ENCODE results near the gene PTPRK.
A peak's percentile ranks its signal among the peaks of the same experiment; 100 is the strongest.

Gene PTPRK

DNA sequence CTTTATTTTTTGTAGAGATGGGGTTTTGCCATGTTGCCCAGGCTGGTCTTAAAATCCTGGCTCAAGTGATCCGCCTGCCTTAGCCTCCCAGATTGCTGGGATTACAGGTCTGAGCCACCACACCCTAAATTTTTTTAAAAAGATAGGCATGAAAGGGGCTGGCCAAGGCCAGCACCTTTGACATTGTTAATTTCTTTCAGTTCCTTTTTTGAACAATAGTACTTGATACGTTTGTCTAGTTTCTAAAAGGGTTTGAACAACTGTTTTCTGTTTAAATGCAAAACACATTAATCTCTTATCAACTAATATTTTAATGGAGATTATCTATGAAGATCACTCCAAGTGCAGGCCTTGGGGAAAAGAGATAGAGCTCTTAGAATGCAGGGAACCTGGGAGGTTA is 37.6 kb upstream of the PTPRK start:
- Histone ChIP-seq H3K4me3 (ENCODE audit: low read length) (no peak overlapping the region), H3K4me2 (ENCODE audit: low read length) (no peak overlapping the region), H3K36me3 (replicated peaks; ENCODE audit: low read depth, low read length) (no peaks in the 10 kb centered on the region), H3K27ac (ENCODE audit: low read length) (no peak overlapping the region), H3K79me2 (ENCODE audit: low read length) (no peaks in the 10 kb centered on the region), H2AFZ (ENCODE audit: low read depth, low read length) (no peak overlapping the region), H3K9me3 (ENCODE audit: insufficient read depth, low read length) (no peaks in the 10 kb centered on the region), H3K9ac (ENCODE audit: low read length) (no peak overlapping the region), H3K4me1 (ENCODE audit: low read length) (peaks cover 4% of the 10 kb centered on the region; the same call in 1 of the 2 replicates), H3K27me3 (ENCODE audit: low read depth, low read length) (no peaks in the 10 kb centered on the region), H4K20me1 (ENCODE audit: insufficient read depth, low read length) (no peaks in the 10 kb centered on the region)
- TF ChIP-seq EZH2phosphoT487 (IDR thresholded peaks at IDR 0.05; ENCODE audit: low read depth) (no peak), CTCF (IDR thresholded peaks at IDR 0.05; ENCODE audit: low read depth, low read length) (no peak)

DNA sequence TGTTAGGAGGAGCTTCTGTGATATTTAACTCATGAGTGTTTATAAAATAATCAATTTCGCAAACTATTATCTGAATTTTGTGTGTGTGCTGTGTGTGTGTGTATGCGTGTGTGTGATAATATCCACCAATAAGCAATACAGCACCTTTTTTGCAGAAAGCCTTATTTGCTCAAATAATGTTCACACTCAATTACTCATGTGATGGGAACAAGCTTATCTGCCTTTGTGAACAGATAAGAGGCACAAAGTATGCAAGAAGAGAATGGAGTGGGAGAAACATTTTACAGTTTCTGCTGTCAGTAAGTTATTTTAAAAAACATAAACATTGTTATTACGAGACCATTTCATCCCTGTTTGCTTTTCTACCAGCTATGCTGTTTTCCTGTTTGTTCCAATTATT is 36.7 kb upstream of the PTPRK start:
- Histone ChIP-seq H3K4me1 (ENCODE audit: low read length) (no peaks in the 10 kb centered on the region), H3K27ac (ENCODE audit: low read length) (no peak overlapping the region), H3K27me3 (ENCODE audit: low read depth, low read length) (no peaks in the 10 kb centered on the region), H3K9me3 (ENCODE audit: insufficient read depth, low read length) (no peaks in the 10 kb centered on the region), H2AFZ (ENCODE audit: low read depth, low read length) (no peak overlapping the region), H3K79me2 (ENCODE audit: low read length) (no peaks in the 10 kb centered on the region), H4K20me1 (ENCODE audit: insufficient read depth, low read length) (no peaks in the 10 kb centered on the region), H3K36me3 (replicated peaks; ENCODE audit: low read depth, low read length) (no peaks in the 10 kb centered on the region), H3K4me3 (ENCODE audit: low read length) (no peak overlapping the region), H3K4me2 (ENCODE audit: low read length) (no peak overlapping the region), H3K9ac (ENCODE audit: low read length) (no peak overlapping the region)
- TF ChIP-seq CTCF (IDR thresholded peaks at IDR 0.05; ENCODE audit: low read depth, low read length), result no peak
- no peak for TF ChIP-seq EZH2phosphoT487 (IDR thresholded peaks at IDR 0.05; ENCODE audit: low read depth)

- Histone ChIP-seq H3K4me3 (ENCODE audit: low read length) (no peak overlapping the region), H3K9me3 (ENCODE audit: insufficient read depth, low read length) (no peaks in the 10 kb centered on the region), H2AFZ (ENCODE audit: low read depth, low read length) (no peak overlapping the region), H3K36me3 (replicated peaks; ENCODE audit: low read depth, low read length) (no peaks in the 10 kb centered on the region), H3K27ac (ENCODE audit: low read length) (no peak overlapping the region), H4K20me1 (ENCODE audit: insufficient read depth, low read length) (no peaks in the 10 kb centered on the region), H3K27me3 (ENCODE audit: low read depth, low read length) (no peaks in the 10 kb centered on the region), H3K79me2 (ENCODE audit: low read length) (no peaks in the 10 kb centered on the region), H3K9ac (ENCODE audit: low read length) (no peak overlapping the region), H3K4me1 (ENCODE audit: low read length) (no peaks in the 10 kb centered on the region), H3K4me2 (ENCODE audit: low read length) (no peak overlapping the region)
- peak; percentile 11; the same call in 1 of the 2 replicates for TF ChIP-seq CTCF (IDR thresholded peaks at IDR 0.05; ENCODE audit: low read depth, low read length)
- TF ChIP-seq EZH2phosphoT487 (IDR thresholded peaks at IDR 0.05; ENCODE audit: low read depth), result no peak
Measured at GRCh38 chr6:128554302-128554701, 33.9 kb upstream of the PTPRK start.

DNA sequence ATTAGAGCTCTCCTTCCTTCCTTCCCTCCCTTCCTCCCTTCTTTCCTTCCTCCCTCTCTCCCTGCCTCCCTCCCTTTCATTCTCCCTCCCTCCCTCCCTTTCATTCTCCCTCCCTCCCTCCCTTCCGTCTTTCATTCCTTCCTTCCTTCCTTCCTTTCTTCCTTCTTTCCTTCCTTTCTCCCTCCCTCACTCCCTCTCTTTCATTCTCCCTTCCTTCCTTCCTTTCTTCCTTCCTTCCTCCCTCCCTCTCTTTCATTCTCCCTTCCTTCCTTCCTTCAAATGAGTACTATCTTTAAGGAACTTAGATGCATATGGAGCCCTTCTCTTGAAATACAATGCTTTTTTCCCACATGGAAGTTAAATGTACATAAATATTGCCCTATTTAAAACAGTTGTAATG is 20.9 kb upstream of the PTPRK start:
- H3K9ac ChIP-seq (ENCODE audit: low read length), result no peak overlapping the region
- H3K4me1 ChIP-seq (ENCODE audit: low read length), result no peaks in the 10 kb centered on the region
- H3K9me3 ChIP-seq (ENCODE audit: insufficient read depth, low read length), result no peaks in the 10 kb centered on the region; the same call in 1 of the 2 replicates
- H3K4me3 ChIP-seq (ENCODE audit: low read length), result no peak overlapping the region
- no peak overlapping the region for H3K27ac ChIP-seq (ENCODE audit: low read length)
- no peaks in the 10 kb centered on the region for H3K36me3 ChIP-seq (replicated peaks; ENCODE audit: low read depth, low read length)
- no peaks in the 10 kb centered on the region for H3K27me3 ChIP-seq (ENCODE audit: low read depth, low read length)
- TF ChIP-seq EZH2phosphoT487 (IDR thresholded peaks at IDR 0.05; ENCODE audit: low read depth) (no peak), CTCF (IDR thresholded peaks at IDR 0.05; ENCODE audit: low read depth, low read length) (no peak)
- no peaks in the 10 kb centered on the region for H4K20me1 ChIP-seq (ENCODE audit: insufficient read depth, low read length)
- no peak overlapping the region for H3K4me2 ChIP-seq (ENCODE audit: low read length)
- no peak overlapping the region for H2AFZ ChIP-seq (ENCODE audit: low read depth, low read length)
- no peaks in the 10 kb centered on the region for H3K79me2 ChIP-seq (ENCODE audit: low read length)

Measured in OCI-LY3 (cell line).